IPS-18c (cell line): ENCODE results near the gene SCN3A.
A peak's percentile ranks its signal among the peaks of the same experiment; 100 is the strongest.

Experiments used
- H3K4me3 ChIP-seq: 2 replicates; pipeline ENCODE4 v1.7.0; 2013; ENCODE audit warnings: low read depth, mild to moderate bottlenecking, low read length, moderate library complexity; ENCODE audit not compliant: insufficient read depth
- H3K9me3 ChIP-seq: one replicate; pipeline ENCODE4 v1.6.1; 2013; ENCODE audit warnings: mild to moderate bottlenecking, low read length, moderate library complexity; ENCODE audit not compliant: control insufficient read depth, insufficient read depth

SCN3A gene

GRCh38 chr2:165079432-165079831 lies 124.4 kb downstream of the SCN3A start:
- Histone ChIP-seq H3K4me3 (no peak overlapping the region), H3K9me3 (peaks cover 5% of the 10 kb centered on the region)

DNA sequence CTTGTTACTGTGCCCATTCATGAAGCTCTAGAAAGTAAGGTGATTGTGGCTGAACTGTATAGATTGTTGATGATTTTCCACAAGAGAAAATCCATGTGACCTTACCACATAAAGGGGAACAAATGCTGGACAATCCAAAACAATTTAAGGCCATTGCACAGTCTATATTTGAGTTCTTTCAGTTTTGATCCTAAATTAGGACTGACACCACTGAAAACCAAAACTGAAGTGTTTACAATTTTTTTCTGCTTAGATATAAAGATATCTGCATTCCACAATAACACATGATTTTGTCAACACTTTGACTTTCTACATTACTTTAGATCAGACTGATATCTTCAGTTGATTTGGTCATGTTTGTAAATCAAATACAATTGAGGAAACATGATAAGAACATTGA lies 124.9 kb downstream of the SCN3A start:
- no peak overlapping the region for H3K4me3 ChIP-seq
- H3K9me3 ChIP-seq: peaks cover 7% of the 10 kb centered on the region

DNA sequence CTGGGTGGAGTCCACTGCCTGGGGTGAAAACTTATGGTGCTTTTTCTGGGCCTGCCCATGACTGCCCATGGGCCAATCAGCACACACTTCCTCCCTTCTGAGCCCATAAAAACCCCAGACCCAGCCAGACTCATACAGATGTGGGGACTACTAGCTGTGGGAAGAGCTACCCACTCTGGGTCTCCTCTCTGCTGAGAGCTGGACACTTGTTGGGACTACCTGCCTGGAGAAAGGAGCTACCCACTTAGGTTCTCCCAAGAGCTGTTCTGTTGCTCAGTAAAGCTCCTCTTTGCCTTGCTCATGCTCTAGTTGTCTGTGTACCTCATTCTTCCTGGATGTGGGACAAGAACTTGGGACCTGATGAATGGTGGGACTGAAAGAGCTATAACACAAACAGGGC lies 129.0 kb downstream of the SCN3A start:
- Histone ChIP-seq H3K4me3 (no peak overlapping the region), H3K9me3 (peaks cover 7% of the 10 kb centered on the region)

DNA sequence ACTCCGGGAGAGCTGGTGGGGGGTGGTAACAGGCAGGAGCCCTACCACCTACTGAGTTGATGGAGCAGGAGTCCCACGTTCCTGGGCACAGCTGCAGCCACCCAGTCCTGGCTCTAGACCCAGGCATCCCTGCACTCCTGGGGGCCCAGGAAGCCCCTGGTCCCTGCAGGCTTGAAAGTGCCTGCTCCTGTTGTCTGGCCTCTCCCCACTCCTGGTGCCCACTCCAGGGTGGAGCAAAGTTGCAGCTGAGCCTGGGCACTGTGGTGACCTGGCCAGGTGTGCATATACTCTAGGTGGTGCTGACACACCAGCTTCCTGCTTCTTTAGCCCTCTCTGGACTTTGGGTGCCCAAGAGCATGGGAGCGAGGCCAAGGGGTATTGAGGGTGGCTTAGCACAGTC lies 129.5 kb downstream of the SCN3A start:
- peaks cover 7% of the 10 kb centered on the region for H3K9me3 ChIP-seq
- H3K4me3 ChIP-seq: no peak overlapping the region; the same call in 1 of the 2 replicates

- no peak overlapping the region for H3K4me3 ChIP-seq
- H3K9me3 ChIP-seq: peaks cover 5% of the 10 kb centered on the region
Measured at GRCh38 chr2:165070076-165070475, 133.8 kb downstream of the SCN3A start.

DNA sequence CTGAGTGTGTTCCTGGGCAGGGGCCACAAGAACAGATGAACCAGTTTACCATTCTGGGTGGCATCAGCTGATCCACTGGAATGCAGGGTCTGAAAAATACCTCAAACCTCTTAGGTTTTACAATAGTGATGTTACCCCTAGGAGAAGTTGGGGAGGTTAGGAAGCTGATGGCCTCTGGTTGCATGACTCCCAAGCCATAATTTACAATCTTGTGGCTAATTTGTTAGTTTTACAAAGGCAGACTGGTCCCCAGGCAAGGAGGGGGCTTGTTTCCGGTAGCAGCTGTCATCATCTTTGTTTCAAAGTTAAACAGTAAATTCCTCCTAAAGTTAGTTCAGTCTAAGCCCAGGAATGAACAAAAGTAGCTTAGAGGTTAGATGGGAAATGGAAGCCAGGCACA lies 134.7 kb downstream of the SCN3A start:
- H3K4me3 ChIP-seq: no peak overlapping the region
- no peaks in the 10 kb centered on the region for H3K9me3 ChIP-seq

DNA sequence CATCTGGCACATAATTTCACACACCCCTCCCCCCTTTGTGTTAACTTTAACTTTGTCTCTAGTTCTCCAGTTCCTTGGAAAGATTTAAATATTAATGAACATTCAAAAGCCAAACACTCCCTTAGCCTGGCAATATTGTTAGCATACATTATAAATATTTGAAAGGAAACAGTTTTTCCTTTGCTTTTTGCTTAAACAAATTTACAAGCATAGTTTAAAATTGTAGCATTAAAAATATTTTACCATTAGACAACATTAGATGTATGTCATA lies 135.4 kb downstream of the SCN3A start:
- peak overlapping the region; percentile 30; the same call in 1 of the 2 replicates for H3K4me3 ChIP-seq
- H3K9me3 ChIP-seq: no peaks in the 10 kb centered on the region

- Histone ChIP-seq H3K9me3 (no peaks in the 10 kb centered on the region), H3K4me3 (peak overlapping the region; percentile 30; the same call in 1 of the 2 replicates)
Measured at GRCh38 chr2:165067643-165068486, 136.0 kb downstream of the SCN3A start.

DNA sequence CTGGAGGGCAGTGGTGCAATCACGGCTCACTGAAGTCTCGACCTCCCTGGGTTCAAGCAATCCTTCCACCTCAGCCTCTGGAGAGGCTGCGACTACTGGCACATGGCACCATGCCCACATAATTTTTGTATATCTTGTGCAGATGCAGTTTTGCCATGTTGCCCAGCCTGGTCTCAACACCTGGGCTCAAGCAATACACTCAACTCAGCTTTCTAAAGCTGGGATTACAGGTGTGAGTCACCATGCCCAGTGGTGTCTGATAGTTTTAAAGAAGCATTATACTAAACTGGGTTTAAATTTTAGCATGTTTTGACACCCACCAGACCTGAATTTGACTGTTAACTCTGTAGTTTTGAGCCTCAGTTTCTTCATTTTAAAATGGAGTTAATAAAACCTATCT lies 139.1 kb downstream of the SCN3A start:
- H3K4me3 ChIP-seq: no peak overlapping the region
- no peaks in the 10 kb centered on the region for H3K9me3 ChIP-seq

- H3K9me3 ChIP-seq: no peaks in the 10 kb centered on the region
- H3K4me3 ChIP-seq: no peak overlapping the region
Measured at GRCh38 chr2:165060411-165060810, 143.4 kb downstream of the SCN3A start.

DNA sequence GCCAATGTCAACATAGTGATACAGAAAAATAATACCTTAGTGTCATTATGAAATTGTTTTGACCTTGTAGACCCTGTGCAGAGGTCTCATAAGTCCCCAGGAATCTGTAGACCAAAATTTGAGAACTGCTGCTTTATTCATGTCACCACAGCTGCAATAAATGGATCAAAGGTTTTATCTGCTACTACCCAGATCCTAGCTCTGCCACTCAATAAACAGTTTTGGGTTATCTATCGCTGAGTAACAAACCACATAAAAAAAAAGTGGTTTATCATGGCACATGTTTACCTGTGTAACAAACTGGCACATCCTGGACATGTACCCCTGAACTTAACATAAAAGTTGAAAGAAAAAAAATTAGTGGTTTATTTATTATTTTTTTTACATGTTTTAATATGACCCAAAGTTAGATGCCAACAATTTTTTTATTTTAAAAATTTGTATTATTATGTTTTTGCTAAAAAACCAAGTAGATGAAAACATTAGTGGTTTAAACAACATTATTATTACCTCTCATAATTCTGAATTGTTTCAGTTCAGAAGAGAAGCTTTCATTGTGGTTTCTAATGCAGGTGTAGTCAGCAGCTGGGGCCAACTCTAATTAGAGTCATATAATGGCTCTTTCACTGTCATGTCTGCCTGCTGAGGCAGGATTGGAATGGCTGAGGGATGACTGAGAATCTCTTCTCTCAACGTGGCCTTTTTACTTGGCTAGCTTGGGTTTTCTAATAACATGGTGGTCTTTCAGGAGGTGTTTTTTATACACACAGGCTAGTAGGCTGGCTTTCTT lies 145.2 kb downstream of the SCN3A start:
- H3K4me3 ChIP-seq: no peak overlapping the region
- H3K9me3 ChIP-seq: no peaks in the 10 kb centered on the region

DNA sequence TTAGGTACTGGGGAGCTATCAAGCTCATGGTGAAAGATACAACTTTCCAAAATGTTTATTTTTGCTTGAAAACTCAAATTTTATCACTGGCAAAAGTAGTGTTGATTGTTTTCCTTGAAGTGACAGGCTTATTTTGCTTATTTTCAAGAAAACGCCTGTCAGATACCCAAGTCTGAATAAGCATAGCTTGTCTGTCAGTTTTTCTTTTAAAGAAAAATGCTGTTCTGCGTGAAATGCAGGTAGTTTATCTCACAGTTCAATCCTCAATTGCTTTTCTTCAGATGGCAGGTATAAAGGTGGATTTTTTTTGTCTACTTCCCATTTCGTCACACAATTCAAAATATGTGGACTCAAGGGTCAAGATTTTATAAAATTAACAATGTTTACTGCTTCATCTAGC lies 145.9 kb downstream of the SCN3A start:
- Histone ChIP-seq H3K9me3 (no peaks in the 10 kb centered on the region), H3K4me3 (no peak overlapping the region)

DNA sequence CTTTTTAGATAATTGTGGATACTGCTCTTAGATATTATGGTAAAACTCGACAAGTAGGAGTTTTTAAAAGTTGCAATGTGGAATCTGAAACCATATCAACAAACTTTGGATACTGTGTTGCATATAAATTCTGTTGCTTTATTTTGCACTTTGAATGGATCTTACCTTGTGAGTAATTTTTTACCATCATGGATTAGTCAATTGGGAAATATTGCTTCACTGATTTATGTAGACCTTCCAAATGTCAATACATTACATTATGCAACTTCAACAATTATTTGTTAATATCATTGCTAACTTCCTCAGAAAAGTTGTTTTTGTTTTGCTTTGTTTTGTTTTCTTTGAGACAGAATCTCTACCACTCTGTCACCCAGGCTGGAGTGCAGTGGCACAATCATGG lies 146.5 kb downstream of the SCN3A start:
- no peaks in the 10 kb centered on the region for H3K9me3 ChIP-seq

DNA sequence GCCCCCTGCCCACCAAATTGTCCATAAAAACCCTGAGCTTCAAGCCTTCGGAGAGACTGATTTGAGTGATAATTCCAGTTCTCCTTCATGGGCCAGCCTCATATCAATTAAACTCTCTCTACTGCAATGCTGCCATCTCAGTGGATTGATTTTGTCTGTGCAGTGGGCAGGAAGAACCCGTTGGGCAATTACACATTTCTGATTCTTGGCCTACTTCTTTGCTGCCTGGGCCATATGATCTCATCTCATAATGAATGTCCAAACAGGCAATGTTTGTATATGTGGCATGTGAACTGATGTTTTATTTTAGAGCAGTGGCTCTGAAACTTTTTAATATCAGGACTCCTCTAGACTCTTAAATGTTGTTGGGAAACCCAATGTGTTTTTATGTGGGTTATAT lies 147.3 kb downstream of the SCN3A start:
- no peaks in the 10 kb centered on the region for H3K9me3 ChIP-seq
- H3K4me3 ChIP-seq: no peak overlapping the region

More for the DNA sequence above, 146.5 kb downstream of the SCN3A start:
- H3K4me3 ChIP-seq: no peak overlapping the region

DNA sequence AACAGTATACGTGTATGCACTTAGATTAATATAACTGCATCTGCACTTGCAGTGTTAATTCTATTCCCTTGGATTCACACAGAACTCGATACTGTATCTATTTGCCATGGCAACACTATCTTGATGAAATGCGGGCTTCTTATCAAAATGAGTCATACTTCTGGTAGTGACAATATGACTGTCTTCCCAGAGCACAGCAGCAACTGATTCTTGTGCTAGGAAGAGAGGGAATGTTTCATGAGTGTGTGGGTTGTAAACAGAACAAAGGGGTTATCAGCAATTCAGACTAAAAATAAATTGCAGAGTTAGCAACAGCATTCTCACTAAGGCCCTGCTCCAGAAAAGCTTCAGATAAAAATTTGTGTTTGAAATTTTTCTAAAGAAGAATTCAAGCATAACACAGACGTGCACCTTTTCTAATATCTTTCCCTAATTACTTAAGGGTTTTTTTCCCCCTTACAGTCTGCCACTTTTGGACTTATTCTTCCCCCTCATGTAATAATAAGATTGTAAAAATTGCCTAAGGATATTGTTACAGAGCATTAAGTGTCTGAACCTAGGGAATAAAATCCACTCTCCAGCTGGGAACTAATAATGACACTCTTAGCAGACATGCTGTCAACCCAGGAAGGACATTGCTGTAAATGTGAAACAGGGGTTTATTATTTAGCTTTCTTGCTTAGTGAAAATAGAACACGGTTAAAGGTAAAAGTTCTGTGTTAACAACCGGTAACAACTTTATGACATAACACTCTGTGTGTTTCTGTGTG lies 148.6 kb downstream of the SCN3A start:
- no peak overlapping the region for H3K4me3 ChIP-seq

GRCh38 chr2:165054652-165055051 lies 149.2 kb downstream of the SCN3A start:
- H3K9me3 ChIP-seq: no peaks in the 10 kb centered on the region
- no peak overlapping the region for H3K4me3 ChIP-seq

More for the DNA sequence above, 148.6 kb downstream of the SCN3A start:
- no peaks in the 10 kb centered on the region for H3K9me3 ChIP-seq

DNA sequence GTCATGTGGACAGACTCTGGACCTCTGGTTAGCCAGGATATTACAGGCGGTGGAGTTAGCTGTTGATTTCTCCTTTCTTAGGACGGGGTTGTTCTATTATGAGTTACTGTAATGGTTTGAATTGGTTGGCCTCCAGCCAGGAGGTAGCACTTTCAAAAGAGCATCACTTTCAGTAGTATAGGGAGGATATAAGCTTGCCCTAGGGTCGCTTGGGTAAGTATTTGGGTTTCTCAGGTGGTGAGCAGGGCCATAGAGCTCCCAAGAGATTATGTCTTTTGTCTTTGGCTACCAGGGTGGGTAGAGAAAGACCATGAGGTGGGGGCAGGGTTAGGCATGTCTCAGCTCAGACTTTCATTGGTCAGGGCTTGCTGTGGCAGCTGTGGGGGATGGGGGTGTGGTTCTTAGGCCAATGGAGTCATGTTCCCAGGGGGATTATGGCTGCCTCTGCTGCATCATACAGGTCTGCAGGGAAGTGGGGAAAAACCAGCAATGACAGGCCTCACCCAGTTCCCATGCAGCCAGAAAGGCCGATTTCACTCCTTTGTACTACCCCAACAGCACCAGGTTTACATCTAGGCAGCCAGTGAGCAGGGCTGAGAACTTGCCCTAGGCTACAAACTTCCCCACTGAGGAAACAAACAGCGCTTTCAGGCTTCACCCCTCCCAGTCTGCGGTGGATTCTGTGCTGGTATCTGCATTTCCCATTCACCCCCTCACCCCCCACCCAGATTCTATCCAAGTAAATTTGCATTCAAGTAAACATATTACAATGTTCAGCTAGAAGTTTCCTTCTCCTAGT lies 159.1 kb downstream of the SCN3A start:
- H3K4me3 ChIP-seq: no peak overlapping the region
- H3K9me3 ChIP-seq: no peaks in the 10 kb centered on the region
